Measurements from ENCODE around the gene MARS2.

GRCh38 chr2:197707316-197708213 is 2.4 kb downstream of the MARS2 start:
- TF ChIP-seq CTCF (IDR thresholded peaks at IDR 0.05) (peak; percentile 66 to 81 (median 79)), POLR2A (IDR thresholded peaks at IDR 0.05) (no peak), EP300 (IDR thresholded peaks at IDR 0.05; ENCODE audit: low read depth) (no peak)
